Trophoblast cell (in vitro differentiated cells and primary cell): ENCODE data around the gene HAO2.
A peak's percentile ranks its signal among the peaks of the same experiment; 100 is the strongest.

Experiments
- DNase-seq, 2 donors: peaks; one replicate each; pipeline ENCODE4 v3.0.0-alpha.2; 2016
- H2AFZ ChIP-seq: 2 replicates; pipeline ENCODE4 v1.6.1; 2013; ENCODE audit warnings: low read length, moderate library complexity, mild to moderate bottlenecking; ENCODE audit not compliant: insufficient read depth, poor library complexity
- H2AK5ac ChIP-seq: 2 replicates; pipeline ENCODE4 v1.6.1; 2013; ENCODE audit warnings: mild to moderate bottlenecking, low read length
- H2BK120ac ChIP-seq: 2 replicates; pipeline ENCODE4 v1.6.1; 2013; ENCODE audit warnings: low read length, mild to moderate bottlenecking, moderate library complexity; ENCODE audit not compliant: insufficient read depth, poor library complexity
- H2BK12ac ChIP-seq: 2 replicates; pipeline ENCODE4 v1.6.1; 2013; ENCODE audit warnings: mild to moderate bottlenecking, low read length, moderate library complexity
- H2BK5ac ChIP-seq: 2 replicates; pipeline ENCODE4 v1.6.1; 2013; ENCODE audit warnings: low read length, low read depth, moderate library complexity, mild to moderate bottlenecking; ENCODE audit not compliant: poor library complexity
- H3K14ac ChIP-seq: 2 replicates; pipeline ENCODE4 v1.6.1; 2013; ENCODE audit warnings: mild to moderate bottlenecking, low read length
- H3K18ac ChIP-seq: 2 replicates; pipeline ENCODE4 v1.6.1; 2013; ENCODE audit warnings: mild to moderate bottlenecking, low read length
- H3K23ac ChIP-seq: 2 replicates; pipeline ENCODE4 v1.6.1; 2013; ENCODE audit warnings: low read length
- H3K27ac ChIP-seq: 2 replicates; pipeline ENCODE4 v1.5.1; 2013; ENCODE audit warnings: low read depth, mild to moderate bottlenecking, inconsistent platforms, low read length, moderate library complexity
- H3K27me3 ChIP-seq: 2 replicates; pipeline ENCODE4 v1.6.1; 2013; ENCODE audit warnings: inconsistent platforms, mild to moderate bottlenecking, low read length, moderate library complexity; ENCODE audit not compliant: insufficient read depth
- H3K36me3 ChIP-seq, 2 experiments: 1 replicate in 1 of 2; 2 replicates in 1 of 2; pipeline ENCODE4 v1.6.1; 2013; ENCODE audit warnings: low read length in 2 of 2, mild to moderate bottlenecking in 2 of 2, moderate library complexity in 1 of 2; ENCODE audit not compliant: insufficient read depth in 2 of 2, control insufficient read depth in 1 of 2
- H3K4ac ChIP-seq: 2 replicates; pipeline ENCODE4 v1.6.1; 2013; ENCODE audit warnings: low read depth, mild to moderate bottlenecking, low read length, moderate library complexity
- H3K4me1 ChIP-seq, 2 experiments: 1 replicate in 1 of 2; 2 replicates in 1 of 2; pipeline ENCODE4 v1.6.1; 2013; ENCODE audit warnings: low read length in 2 of 2, mild to moderate bottlenecking in 2 of 2, moderate library complexity in 1 of 2; ENCODE audit not compliant: insufficient read depth in 2 of 2, control insufficient read depth in 1 of 2
- H3K4me2 ChIP-seq: 2 replicates; pipeline ENCODE4 v1.6.1; 2013; ENCODE audit warnings: inconsistent platforms, mild to moderate bottlenecking, low read length, moderate library complexity
- H3K4me3 ChIP-seq: 2 replicates; pipeline ENCODE4 v1.5.1; 2013; ENCODE audit warnings: mild to moderate bottlenecking, low read depth, low read length, inconsistent platforms
- H3K79me1 ChIP-seq: one replicate; pipeline ENCODE4 v1.6.1; 2013; ENCODE audit warnings: low read length
- H3K79me2 ChIP-seq: 2 replicates; pipeline ENCODE4 v1.6.1; 2013; ENCODE audit warnings: low read length, mild to moderate bottlenecking; ENCODE audit not compliant: control insufficient read depth, insufficient read depth, poor library complexity
- H3K9ac ChIP-seq: 2 replicates; pipeline ENCODE4 v1.6.1; 2013; ENCODE audit warnings: mild to moderate bottlenecking, low read length
- H3K9me3 ChIP-seq: 2 replicates; pipeline ENCODE4 v1.6.1; 2013; ENCODE audit warnings: low read depth, mild to moderate bottlenecking, control low read depth, inconsistent platforms, low read length; ENCODE audit not compliant: insufficient read depth
- H4K12ac ChIP-seq: 2 replicates; pipeline ENCODE4 v1.6.1; 2013; ENCODE audit warnings: low read depth, mild to moderate bottlenecking, low read length, moderate library complexity
- H4K8ac ChIP-seq: 2 replicates; pipeline ENCODE4 v1.6.1; 2013; ENCODE audit warnings: low read depth, mild to moderate bottlenecking, low read length, moderate library complexity
- H4K91ac ChIP-seq: one replicate; pipeline ENCODE4 v1.6.1; 2013; ENCODE audit warnings: low read depth, mild to moderate bottlenecking, low read length, moderate library complexity
- WGBS: extraction: QIAGEN DNeasy Blood & Tissue Kit; methylation state at CpG from one replicate; pipeline ENCODE4 v1.1.7; 2013; ENCODE audit warnings: missing lambda C conversion rate; ENCODE audit not compliant: insufficient read length, insufficient coverage; ENCODE audit errors: extremely low coverage; 5-methylcytosine and 5-hydroxymethylcytosine counted together

HAO2 gene

GRCh38 chr1:119428991-119429390 lies 60.4 kb downstream of the HAO2 start:
- Histone ChIP-seq H4K91ac (no peak overlapping the region), H3K18ac (no peak overlapping the region), H3K23ac (no peak overlapping the region), H3K4me1 (no peaks in the 10 kb centered on the region), H3K27me3 (no peaks in the 10 kb centered on the region), H3K9ac (no peak overlapping the region), H4K12ac (no peak overlapping the region), H2BK12ac (no peak overlapping the region), H3K9me3 (peaks cover 2% of the 10 kb centered on the region), H2BK120ac (no peak overlapping the region), H4K8ac (no peak overlapping the region), H2AK5ac (no peak overlapping the region), H3K36me3 (no peaks in the 10 kb centered on the region), H2AFZ (no peak overlapping the region), H2BK5ac (no peak overlapping the region), H3K14ac (no peak overlapping the region), H3K79me1 (no peaks in the 10 kb centered on the region), H3K4me3 (no peak overlapping the region), H3K79me2 (no peaks in the 10 kb centered on the region), H3K4me2 (no peak overlapping the region), H3K27ac (no peak overlapping the region), H3K4ac (no peak overlapping the region)
- DNase-seq = no peak
- no CpG with 5 or more reads among the region's 2 CpGs for WGBS

- Histone ChIP-seq H3K18ac (no peak overlapping the region), H3K4ac (no peak overlapping the region), H4K12ac (no peak overlapping the region), H4K8ac (no peak overlapping the region), H3K79me1 (no peaks in the 10 kb centered on the region), H3K27ac (no peak overlapping the region), H3K36me3 (no peaks in the 10 kb centered on the region), H2AFZ (no peak overlapping the region), H3K9ac (no peak overlapping the region), H3K9me3 (peaks cover 2% of the 10 kb centered on the region), H3K4me2 (no peak overlapping the region), H2BK12ac (no peak overlapping the region), H2BK5ac (no peak overlapping the region), H3K27me3 (no peaks in the 10 kb centered on the region), H2AK5ac (no peak overlapping the region), H3K79me2 (no peaks in the 10 kb centered on the region), H3K4me3 (no peak overlapping the region), H3K4me1 (no peaks in the 10 kb centered on the region), H3K23ac (no peak overlapping the region), H4K91ac (no peak overlapping the region), H2BK120ac (no peak overlapping the region), H3K14ac (no peak overlapping the region)
- WGBS = no CpG with 5 or more reads among the region's 4 CpGs
- no peak for DNase-seq
These were observed 61.1 kb downstream of the HAO2 start for GRCh38 chr1:119429687-119430086.

- Histone ChIP-seq H2BK120ac (no peak overlapping the region), H3K9ac (no peak overlapping the region), H3K27me3 (no peaks in the 10 kb centered on the region), H3K79me2 (no peaks in the 10 kb centered on the region), H3K4me3 (no peak overlapping the region), H2AFZ (no peak overlapping the region), H3K4me1 (no peaks in the 10 kb centered on the region), H3K9me3 (peaks cover 2% of the 10 kb centered on the region), H3K79me1 (no peaks in the 10 kb centered on the region), H3K23ac (no peak overlapping the region), H2BK12ac (no peak overlapping the region), H4K12ac (no peak overlapping the region), H3K14ac (no peak overlapping the region), H3K36me3 (no peaks in the 10 kb centered on the region), H2AK5ac (no peak overlapping the region), H4K91ac (no peak overlapping the region), H2BK5ac (no peak overlapping the region), H3K4ac (no peak overlapping the region), H4K8ac (no peak overlapping the region), H3K4me2 (no peak overlapping the region), H3K27ac (no peak overlapping the region), H3K18ac (no peak overlapping the region)
- no peak for DNase-seq
- no CpG with 5 or more reads among the region's 2 CpGs for WGBS
These were observed 61.9 kb downstream of the HAO2 start for GRCh38 chr1:119430486-119430885.

DNA sequence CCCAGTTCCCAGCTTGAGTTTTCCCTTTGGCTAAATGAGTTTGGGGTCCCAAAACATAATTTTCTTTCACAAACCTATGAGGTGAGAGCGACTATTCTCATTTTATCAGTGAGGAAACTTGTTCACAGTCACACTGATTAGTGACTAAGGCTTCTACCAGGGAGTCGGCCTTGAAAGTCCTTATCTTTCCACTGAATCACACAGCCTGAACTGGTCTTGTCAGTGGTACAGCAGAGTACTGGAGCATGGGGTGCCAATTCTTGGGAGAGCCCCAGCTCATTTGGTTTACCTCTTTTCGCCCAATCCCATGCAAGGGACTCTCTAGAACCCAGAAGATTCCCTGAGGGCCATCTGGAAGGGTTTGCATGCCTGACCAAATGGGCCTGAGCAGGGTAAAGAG lies 63.3 kb downstream of the HAO2 start:
- peak in 1 of 2 donors; percentile 24 for DNase-seq
- Histone ChIP-seq H4K12ac (no peak overlapping the region), H3K4me1 (no peaks in the 10 kb centered on the region), H2AFZ (no peak overlapping the region), H3K4ac (no peak overlapping the region), H3K9me3 (peaks cover 2% of the 10 kb centered on the region), H4K91ac (no peak overlapping the region), H3K4me2 (no peak overlapping the region), H3K27ac (no peak overlapping the region), H2BK5ac (no peak overlapping the region), H3K27me3 (no peaks in the 10 kb centered on the region), H2AK5ac (no peak overlapping the region), H3K79me1 (no peaks in the 10 kb centered on the region), H3K79me2 (no peaks in the 10 kb centered on the region), H4K8ac (no peak overlapping the region), H3K9ac (no peak overlapping the region), H3K18ac (no peak overlapping the region), H2BK120ac (no peak overlapping the region), H3K23ac (no peak overlapping the region), H3K14ac (no peak overlapping the region), H2BK12ac (no peak overlapping the region), H3K4me3 (no peak overlapping the region), H3K36me3 (no peaks in the 10 kb centered on the region)
- no CpG with 5 or more reads among the region's 3 CpGs for WGBS
